Keratinocyte (primary cell): ENCODE results near the gene HOXA5. TPM values are rescaled to one million over a fixed set of nuclear protein-coding genes. Genes with fewer than 3 reads are reported as not detected.

Experiments used
- DNase-seq: peaks from one replicate; pipeline ENCODE4 v3.0.0-alpha.2; 2011; ENCODE audit warnings: low read depth, missing footprints, low spot score
- FAIRE-seq: peaks from 2 replicates; lab custom pipeline; 2011; peaks lifted over from hg19 to GRCh38; lab: Jason Lieb, UNC
- H2AFZ ChIP-seq: 2 replicates; pipeline ENCODE4 v1.6.0; 2012; ENCODE audit warnings: low read length, control low read depth, inconsistent platforms; ENCODE audit not compliant: control insufficient read depth
- H3K27ac ChIP-seq: 2 replicates; pipeline ENCODE4 v1.5.1; 2011; ENCODE audit warnings: low read length; ENCODE audit not compliant: control insufficient read depth, insufficient read depth
- H3K27me3 ChIP-seq: 3 replicates; pipeline ENCODE4 v1.6.0; 2011; ENCODE audit warnings: low read length; ENCODE audit not compliant: control insufficient read depth, insufficient read depth; ENCODE audit errors: extremely low read depth
- H3K36me3 ChIP-seq, 2 experiments: 2 replicates in 1 of 2; 3 replicates in 1 of 2; pipeline ENCODE4 v1.5.1; 2011; ENCODE audit warnings: low read length in 2 of 2, mild to moderate bottlenecking in 1 of 2; ENCODE audit not compliant: control insufficient read depth in 2 of 2, insufficient read depth in 2 of 2; ENCODE audit errors: extremely low read depth in 1 of 2
- H3K4me1 ChIP-seq: 3 replicates; pipeline ENCODE4 v1.5.1; 2011; ENCODE audit warnings: low read length; ENCODE audit not compliant: control insufficient read depth, insufficient read depth; ENCODE audit errors: extremely low read depth
- H3K4me2 ChIP-seq: 3 replicates; pipeline ENCODE4 v1.6.0; 2011; ENCODE audit warnings: low read depth, low read length; ENCODE audit not compliant: control insufficient read depth, insufficient read depth; ENCODE audit errors: extremely low read depth
- H3K4me3 ChIP-seq, 3 experiments: fragments of 200-600 bp in 1 of 3; sonication (generic) in 1 of 3; 2 replicates in 2 of 3; 3 replicates in 1 of 3; pipeline ENCODE4 v1.5.1; 2011 to 2016; ENCODE audit warnings: low read length in 3 of 3, mild to moderate bottlenecking in 3 of 3, control low read depth in 2 of 3, inconsistent platforms in 1 of 3, low read depth in 1 of 3, mixed read lengths in 1 of 3, mixed run types in 1 of 3, moderate library complexity in 1 of 3; ENCODE audit not compliant: control insufficient read depth in 2 of 3, insufficient read depth in 2 of 3; ENCODE audit errors: extremely low read depth in 1 of 3
- H3K79me2 ChIP-seq: 2 replicates; pipeline ENCODE4 v1.6.0; 2012; ENCODE audit warnings: low read length; ENCODE audit not compliant: control insufficient read depth, insufficient read depth
- H3K9ac ChIP-seq: 3 replicates; pipeline ENCODE4 v1.6.0; 2011; ENCODE audit warnings: low read length; ENCODE audit not compliant: control insufficient read depth, insufficient read depth; ENCODE audit errors: extremely low read depth
- H3K9me1 ChIP-seq: 3 replicates; pipeline ENCODE4 v1.6.0; 2011; ENCODE audit warnings: low read length; ENCODE audit not compliant: control insufficient read depth, insufficient read depth; ENCODE audit errors: extremely low read depth
- H3K9me3 ChIP-seq: 2 replicates; pipeline ENCODE4 v1.5.1; 2012; ENCODE audit warnings: low read depth, low read length; ENCODE audit not compliant: control insufficient read depth
- H4K20me1 ChIP-seq: 3 replicates; pipeline ENCODE4 v1.6.0; 2011; ENCODE audit warnings: low read length; ENCODE audit not compliant: control insufficient read depth, insufficient read depth; ENCODE audit errors: extremely low read depth
- EZH2 ChIP-seq: IDR thresholded peaks from one replicate; pipeline ENCODE4 v1.6.1; 2012; ENCODE audit warnings: inconsistent platforms, mild to moderate bottlenecking, low read length, moderate library complexity
- dilution Hi-C: fragments of 300-500 bp; cut with MboI; formaldehyde crosslinking; loops from one replicate; pipeline ENCODE4 v1.7.0; 2020; ENCODE audit warnings: low sequenced_read_pairs; ENCODE audit not compliant: extremely low pct_ligation_motif_present
- polyA plus RNA-seq, 5 experiments: library from polyadenylated mRNA; depleted of rRNA in 3 of 5; stranded (reverse) in 3 of 5; stranded (forward) in 1 of 5; unstranded in 1 of 5; fragments of >200 nt; gene quantifications; 1 replicate in 1 of 5; 2 replicates in 3 of 5; 3 replicates in 1 of 5; pipeline versions ENCODE4 v1.2.1 to v1.2.3, GENCODE V29; 2011 to 2012; ENCODE audit warnings: missing spikeins in 2 of 5, low read depth in 1 of 5, low replicate concordance in 1 of 5
- small RNA-seq, 3 experiments: library from RNA; depleted of rRNA; stranded (forward); fragments of <200 nt; gene quantifications; one replicate each; pipeline ENCODE3, GENCODE V24; 2012; ENCODE audit warnings: low read depth in 3 of 3, low replicate concordance in 1 of 3; ENCODE audit not compliant: insufficient read length in 3 of 3
- TF ChIP-seq, protein P1 (sequence below), 3 experiments: IDR thresholded peaks in 1 of 3; conservative IDR thresholded peaks in 1 of 3; optimal IDR thresholded peaks in 1 of 3; 2 replicates in 2 of 3; 3 replicates in 1 of 3; pipeline versions ENCODE3 to v1.5.1; 2011; ENCODE audit warnings: low read length in 3 of 3, mild to moderate bottlenecking in 3 of 3, moderate library complexity in 2 of 3, control low read depth in 1 of 3, inconsistent platforms in 1 of 3; ENCODE audit not compliant: insufficient read depth in 2 of 3; ENCODE audit errors: extremely low read depth in 1 of 3

HOXA5 gene
- polyA plus RNA-seq, 1 donor (not counting 4 experiments of a cell fraction or from before 2014, with no cell fraction given) = 7.1 TPM

DNA sequence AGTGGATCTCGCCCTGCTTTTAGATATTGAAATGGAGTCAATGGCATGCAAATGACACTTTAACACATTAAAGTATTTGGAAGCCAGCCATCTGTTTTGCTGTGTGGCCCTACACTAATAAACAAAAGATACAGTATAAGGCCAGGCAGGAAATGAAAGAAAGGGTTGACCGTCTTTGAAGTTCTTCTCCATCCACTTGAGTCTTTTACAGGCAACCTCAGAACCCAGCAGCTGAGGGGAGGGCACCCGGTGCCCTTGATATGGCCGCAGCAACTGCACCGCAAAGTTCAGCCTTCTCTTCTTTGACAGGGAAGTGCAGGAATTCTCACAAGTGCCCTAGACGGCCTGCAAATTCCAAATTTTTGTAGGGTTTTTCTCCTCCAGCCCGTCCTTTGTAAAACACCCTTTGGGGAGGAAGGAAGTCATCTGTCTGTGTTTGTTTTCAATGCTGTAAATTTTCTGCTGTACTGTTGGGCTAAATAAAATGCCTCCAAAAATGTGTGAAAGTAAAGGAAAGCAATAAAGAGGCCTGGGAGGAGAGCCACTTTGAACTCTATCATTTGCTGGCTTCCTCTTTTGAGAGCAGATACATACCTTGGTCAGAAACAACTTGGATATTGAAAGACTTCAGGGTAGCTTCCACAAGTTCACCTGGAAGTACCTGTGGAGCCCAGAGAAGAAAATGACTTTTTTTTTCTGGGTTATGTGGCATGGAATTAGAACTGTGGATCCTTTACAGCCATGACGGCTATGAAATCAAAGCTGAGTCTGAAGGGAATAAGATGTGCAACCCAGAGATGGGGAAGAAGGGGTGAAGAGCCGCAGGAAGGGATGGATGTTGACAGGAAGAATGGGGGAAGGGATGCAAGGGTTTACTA lies 51.3 kb downstream of the HOXA5 start:
- H3K4me3 ChIP-seq = no peak overlapping the region
- H3K27ac ChIP-seq = no peak overlapping the region
- TF ChIP-seq, protein P1, sequence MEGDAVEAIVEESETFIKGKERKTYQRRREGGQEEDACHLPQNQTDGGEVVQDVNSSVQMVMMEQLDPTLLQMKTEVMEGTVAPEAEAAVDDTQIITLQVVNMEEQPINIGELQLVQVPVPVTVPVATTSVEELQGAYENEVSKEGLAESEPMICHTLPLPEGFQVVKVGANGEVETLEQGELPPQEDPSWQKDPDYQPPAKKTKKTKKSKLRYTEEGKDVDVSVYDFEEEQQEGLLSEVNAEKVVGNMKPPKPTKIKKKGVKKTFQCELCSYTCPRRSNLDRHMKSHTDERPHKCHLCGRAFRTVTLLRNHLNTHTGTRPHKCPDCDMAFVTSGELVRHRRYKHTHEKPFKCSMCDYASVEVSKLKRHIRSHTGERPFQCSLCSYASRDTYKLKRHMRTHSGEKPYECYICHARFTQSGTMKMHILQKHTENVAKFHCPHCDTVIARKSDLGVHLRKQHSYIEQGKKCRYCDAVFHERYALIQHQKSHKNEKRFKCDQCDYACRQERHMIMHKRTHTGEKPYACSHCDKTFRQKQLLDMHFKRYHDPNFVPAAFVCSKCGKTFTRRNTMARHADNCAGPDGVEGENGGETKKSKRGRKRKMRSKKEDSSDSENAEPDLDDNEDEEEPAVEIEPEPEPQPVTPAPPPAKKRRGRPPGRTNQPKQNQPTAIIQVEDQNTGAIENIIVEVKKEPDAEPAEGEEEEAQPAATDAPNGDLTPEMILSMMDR (optimal IDR thresholded peaks at IDR 0.05 in 1 of 3, IDR thresholded peaks at IDR 0.05 in 1 of 3, conservative IDR thresholded peaks at IDR 0.05 in 1 of 3; ENCODE audit: extremely low read depth in 1 of 3, insufficient read depth in 2 of 3, low read length in 3 of 3) = no peak
- TF ChIP-seq EZH2 = no peak
- DNase-seq = no peak
- no peaks in the 10 kb centered on the region for H3K27me3 ChIP-seq
- no peaks in the 10 kb centered on the region for H3K9me3 ChIP-seq
- no peak overlapping the region for H3K4me2 ChIP-seq
- H4K20me1 ChIP-seq = no peaks in the 10 kb centered on the region
- H2AFZ ChIP-seq = no peak overlapping the region
- no peak for FAIRE-seq
- H3K4me1 ChIP-seq = peaks cover 9% of the 10 kb centered on the region
- H3K9ac ChIP-seq = no peak overlapping the region
- H3K36me3 ChIP-seq = peaks cover 0 to 3% of the 10 kb centered on the region in 2 experiments
- no peaks in the 10 kb centered on the region for H3K9me1 ChIP-seq
- dilution Hi-C loops = loop anchor here (25.0 kb wide), 1 partner anchor 230 kb away; the partner anchor contains the start of gene SKAP2
- H3K79me2 ChIP-seq = peaks cover 33% of the 10 kb centered on the region

DNA sequence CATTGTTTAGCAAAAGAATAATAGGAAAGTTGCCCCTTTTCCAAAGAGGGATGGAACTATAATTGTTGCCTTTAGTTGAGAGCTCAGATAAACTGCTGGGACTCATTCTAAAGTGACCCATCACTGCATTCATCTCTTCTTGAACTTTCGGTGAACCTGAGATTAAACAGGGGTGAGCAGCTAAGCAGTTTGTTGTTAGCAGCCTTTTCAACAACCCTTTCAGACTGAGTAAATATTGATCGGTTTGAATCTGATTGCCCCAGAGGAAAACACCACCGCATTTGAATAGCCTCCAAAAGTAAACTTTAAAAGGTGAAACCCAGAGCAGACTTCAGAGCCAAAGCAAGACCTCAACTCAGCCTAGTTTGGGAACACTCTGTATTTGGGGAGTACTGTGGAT lies 52.4 kb downstream of the HOXA5 start:
- no peaks in the 10 kb centered on the region for H3K27me3 ChIP-seq
- H4K20me1 ChIP-seq = no peaks in the 10 kb centered on the region
- peaks cover 22% of the 10 kb centered on the region for H3K79me2 ChIP-seq
- no peak overlapping the region for H3K27ac ChIP-seq
- H2AFZ ChIP-seq = no peak overlapping the region
- H3K4me3 ChIP-seq = no peak overlapping the region
- no peaks in the 10 kb centered on the region for H3K9me1 ChIP-seq
- H3K4me2 ChIP-seq = no peak overlapping the region
- no peak overlapping the region for H3K9ac ChIP-seq
- dilution Hi-C loops = loop anchor here (25.0 kb wide), 1 partner anchor 229 kb away; the partner anchor contains the start of gene SKAP2
- FAIRE-seq (no peak), DNase-seq (no peak)
- H3K4me1 ChIP-seq = peaks cover 9% of the 10 kb centered on the region
- peaks cover 0 to 3% of the 10 kb centered on the region in 2 experiments for H3K36me3 ChIP-seq
- no peaks in the 10 kb centered on the region for H3K9me3 ChIP-seq
- no peak for TF ChIP-seq EZH2
- TF ChIP-seq, protein P1 (optimal IDR thresholded peaks at IDR 0.05 in 1 of 3, IDR thresholded peaks at IDR 0.05 in 1 of 3, conservative IDR thresholded peaks at IDR 0.05 in 1 of 3; ENCODE audit: extremely low read depth in 1 of 3, insufficient read depth in 2 of 3, low read length in 3 of 3) = no peak

Small RNAs within 50 kb of the gene (small RNA-seq; reads per million reads assigned to genes)
- gene AC004080.5 (0 reads per million in 3 experiments), gene RF01977 (0 reads per million in 3 experiments), gene RF02140 (0 reads per million in 3 experiments), gene RF02141 (0 reads per million in 3 experiments)

Other genes with a start within 250 kb of the HOXA5 start
- gene HOXA1, start 47.7 kb downstream of the HOXA5 start, polyA plus RNA-seq = 5.2 to 12.5 TPM (median 11.9 TPM) in 3 replicates
- 0.22 to 1.1 TPM (median 0.71 TPM) in 3 replicates for gene HOXA2, start 41.0 kb downstream of the HOXA5 start, polyA plus RNA-seq
- 0.40 to 1.8 TPM (median 1.5 TPM) in 3 replicates for gene HOXA4, start 12.9 kb downstream of the HOXA5 start, polyA plus RNA-seq
- gene HOXA6, start 4.1 kb upstream of the HOXA5 start, polyA plus RNA-seq = 0.52 to 0.72 TPM (median 0.54 TPM) in 3 replicates
- 0.17 to 0.84 TPM (median 0.58 TPM) in 3 replicates for gene HOXA3, start 8.9 kb upstream of the HOXA5 start, polyA plus RNA-seq
- gene HOXA7, start 13.0 kb upstream of the HOXA5 start, polyA plus RNA-seq = 3.8 to 13.5 TPM (median 8.1 TPM) in 3 replicates
- gene HOXA9, start 21.9 kb upstream of the HOXA5 start, polyA plus RNA-seq = 9.0 to 40.5 TPM (median 28.1 TPM) in 3 replicates
- 1.6 to 4.5 TPM (median 2.4 TPM) in 3 replicates for gene HOXA10, start 30.6 kb upstream of the HOXA5 start, polyA plus RNA-seq
- 0.07 to 0.18 TPM (median 0.14 TPM) in 3 replicates for gene HOXA11, start 41.6 kb upstream of the HOXA5 start, polyA plus RNA-seq
- not detected in 3 replicates for gene HOXA13, start 56.4 kb upstream of the HOXA5 start, polyA plus RNA-seq
- gene EVX1, start 99.1 kb upstream of the HOXA5 start, polyA plus RNA-seq = not detected in 3 replicates